IPS-NIHi7 (cell line): ENCODE results near the gene HAS3.
"Not testable (repeated sequence)": the region's sequence is repeated elsewhere in the genome, so short reads cannot be mapped to it uniquely, and the experiment has no call there.

ENCODE experiments used
- DNase-seq: peaks from one replicate; pipeline ENCODE4 v3.0.0; 2012; ENCODE audit warnings: mixed read lengths; ENCODE audit errors: extremely low spot score

Gene HAS3

GRCh38 chr16:69143116-69143515, 37.7 kb downstream of the HAS3 start:
- DNase-seq = no peak

GRCh38 chr16:69145658-69146057, 40.2 kb downstream of the HAS3 start:
- no peak for DNase-seq

- not testable (repeated sequence) for DNase-seq
Observed at GRCh38 chr16:69149621-69150020, 44.2 kb downstream of the HAS3 start.

GRCh38 chr16:69150146-69150865, 44.9 kb downstream of the HAS3 start:
- peak; percentile 76 for DNase-seq

DNA sequence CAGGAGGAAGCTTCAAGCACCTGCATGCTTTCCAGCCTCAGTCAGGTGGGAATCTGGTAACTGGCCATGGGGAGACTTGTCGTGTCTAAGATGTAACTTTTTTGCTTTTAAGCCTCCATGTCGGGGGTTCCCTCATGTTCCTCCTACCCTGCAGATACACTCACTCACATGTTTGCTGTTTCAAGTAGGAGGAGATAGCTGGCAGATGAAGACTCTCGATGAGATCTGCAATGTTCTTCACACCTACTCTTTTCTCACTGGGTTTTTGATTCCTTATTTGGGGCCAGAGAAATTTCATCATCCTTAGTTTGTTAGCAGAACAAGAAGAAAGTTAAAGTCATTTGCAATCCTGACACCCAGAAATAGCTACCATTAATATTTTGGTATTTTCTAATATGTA, 51.7 kb downstream of the HAS3 start:
- DNase-seq = no peak

DNA sequence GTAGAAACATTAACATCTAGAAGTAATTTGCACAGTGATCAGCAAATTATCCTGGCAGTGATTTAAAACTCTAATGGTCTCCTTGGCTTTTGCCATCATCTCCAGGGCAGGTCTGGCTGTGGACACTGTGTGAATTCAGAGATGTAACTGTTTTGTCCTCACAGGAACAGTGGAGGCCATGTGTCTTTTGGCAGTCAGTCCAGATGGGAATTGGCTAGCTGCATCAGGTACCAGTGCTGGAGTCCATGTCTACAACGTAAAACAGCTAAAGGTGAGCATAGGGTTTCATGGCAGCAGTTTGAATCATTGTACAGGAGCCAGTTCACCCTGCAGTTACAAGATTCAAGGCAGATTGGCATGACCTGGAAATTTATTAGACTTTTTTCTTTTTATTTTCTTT, 54.7 kb downstream of the HAS3 start:
- no peak for DNase-seq

- no peak for DNase-seq
Observed at GRCh38 chr16:69165584-69165983, 60.1 kb downstream of the HAS3 start.

DNA sequence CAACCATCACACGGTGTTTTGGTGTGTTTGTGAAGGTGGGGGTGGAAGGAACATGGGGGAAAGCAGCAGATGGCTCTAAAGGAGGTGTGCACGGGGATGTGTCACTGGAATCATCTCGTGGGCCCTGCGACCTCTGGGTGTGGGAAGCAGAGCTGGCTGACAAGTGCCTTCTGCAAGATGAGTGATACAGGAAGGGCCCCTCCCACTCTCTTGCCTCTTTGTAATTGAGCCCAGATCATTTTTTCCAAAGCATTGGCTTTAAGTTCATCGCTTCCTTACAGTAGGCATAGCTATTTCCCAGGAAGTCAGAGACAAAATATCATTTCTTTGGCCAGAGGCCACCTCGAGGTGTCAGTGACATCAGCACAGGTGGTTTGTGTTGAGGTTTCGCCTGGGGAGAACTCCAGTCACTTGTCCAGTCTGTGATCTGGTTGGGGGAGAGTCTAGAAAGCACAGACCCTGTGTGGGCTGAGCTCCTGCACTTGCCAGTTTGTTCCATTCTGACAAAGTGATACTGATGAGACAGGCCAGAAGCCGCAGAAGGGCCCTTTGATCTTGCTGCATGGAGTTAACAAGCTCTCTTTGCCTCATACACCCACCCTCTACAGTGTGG, 60.9 kb downstream of the HAS3 start:
- DNase-seq = no peak

GRCh38 chr16:69166946-69167930, 61.8 kb downstream of the HAS3 start:
- no peak for DNase-seq
